Activated CD4-positive, alpha-beta T cell treated with anti-CD3 and anti-CD28 coated beads, Interleukin-2, Interleukin-6, amounts not matched to agents 100 ng/mL and 50 ng/mL, durations not matched to agents 16 hours and 8 hours (primary cell): Measurements from ENCODE around the gene ANGPTL5.
A peak's percentile ranks its signal among the peaks of the same experiment; 100 is the strongest.
"Not testable (repeated sequence)": the region's sequence is repeated elsewhere in the genome, so short reads cannot be mapped to it uniquely, and the experiment has no call there.

Source experiments
- DNase-seq: peaks from one replicate; pipeline ENCODE4 v3.0.0-alpha.2; 2020

ANGPTL5 gene

GRCh38 chr11:101885631-101886030 lies 30.7 kb downstream of the ANGPTL5 start:
- DNase-seq: no peak

GRCh38 chr11:101881586-101881985 lies 34.7 kb downstream of the ANGPTL5 start:
- no peak for DNase-seq

- peak; percentile 19 for DNase-seq
These were observed 36.1 kb downstream of the ANGPTL5 start for GRCh38 chr11:101880222-101880621.

GRCh38 chr11:101872171-101872882 lies 44.0 kb downstream of the ANGPTL5 start:
- no peak for DNase-seq

- no peak for DNase-seq
These were observed 45.8 kb downstream of the ANGPTL5 start for GRCh38 chr11:101870510-101870909.

- no peak for DNase-seq
These were observed 48.4 kb downstream of the ANGPTL5 start for GRCh38 chr11:101867951-101868350.

GRCh38 chr11:101866619-101867491 lies 49.5 kb downstream of the ANGPTL5 start:
- DNase-seq: no peak

- no peak for DNase-seq
These were observed 52.2 kb downstream of the ANGPTL5 start for GRCh38 chr11:101864098-101864497.

DNA sequence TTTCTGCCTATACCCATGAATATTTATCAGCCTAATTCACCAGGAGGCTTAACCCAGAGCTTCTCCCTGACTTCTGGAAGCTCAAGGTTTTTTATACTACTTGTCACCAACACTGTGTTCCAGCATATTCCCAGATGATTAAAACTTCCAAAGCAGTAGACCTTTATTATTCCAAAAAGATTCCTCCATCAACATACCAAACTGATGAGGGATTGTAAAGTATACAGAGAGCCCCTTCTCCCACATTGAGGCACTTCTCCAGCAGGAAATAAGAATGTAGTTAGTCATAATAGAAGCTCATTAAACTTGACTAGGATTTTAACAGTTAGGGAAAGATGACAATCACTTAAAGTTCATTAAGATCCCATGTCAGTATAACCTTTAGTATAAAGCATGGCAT lies 53.0 kb downstream of the ANGPTL5 start:
- no peak for DNase-seq

DNA sequence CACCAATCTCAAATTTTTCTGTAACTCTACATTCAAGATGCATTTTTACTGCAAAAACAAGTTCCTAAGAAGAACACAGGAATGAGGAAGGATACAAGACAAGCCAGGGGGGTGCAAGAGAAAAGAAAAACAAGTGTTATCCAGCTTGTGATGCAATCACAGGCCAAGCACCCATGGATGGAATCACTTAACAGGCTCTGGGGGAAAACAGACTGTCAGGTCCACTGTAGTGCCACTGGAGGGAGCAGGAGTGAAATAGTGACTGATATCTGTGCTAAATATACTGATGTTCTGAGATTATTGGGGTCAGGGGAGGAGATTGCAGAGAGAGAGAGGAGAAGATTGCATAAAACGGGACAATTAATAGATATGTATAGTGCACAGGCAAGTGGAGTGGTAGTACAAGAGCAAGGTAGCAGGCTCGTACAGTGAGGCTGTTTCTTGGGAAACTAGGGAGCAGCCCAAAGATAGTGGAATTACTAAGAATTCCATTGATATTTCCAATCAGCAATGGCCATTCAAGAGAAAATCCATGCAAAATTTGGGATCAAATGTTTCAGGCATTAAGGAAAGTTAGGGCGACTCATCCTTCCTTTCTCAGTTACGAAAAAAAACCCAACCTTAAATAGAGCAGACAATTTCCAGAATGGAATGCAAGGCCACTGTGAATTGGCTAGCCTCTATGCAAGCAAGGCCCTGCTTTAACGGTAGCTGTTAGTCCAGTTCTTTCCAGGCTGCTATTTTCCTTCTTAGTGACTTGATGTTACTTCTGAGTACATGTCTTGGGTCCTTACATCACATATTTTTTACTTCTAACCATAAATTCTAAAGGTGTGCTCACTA lies 53.7 kb downstream of the ANGPTL5 start:
- no peak for DNase-seq

DNA sequence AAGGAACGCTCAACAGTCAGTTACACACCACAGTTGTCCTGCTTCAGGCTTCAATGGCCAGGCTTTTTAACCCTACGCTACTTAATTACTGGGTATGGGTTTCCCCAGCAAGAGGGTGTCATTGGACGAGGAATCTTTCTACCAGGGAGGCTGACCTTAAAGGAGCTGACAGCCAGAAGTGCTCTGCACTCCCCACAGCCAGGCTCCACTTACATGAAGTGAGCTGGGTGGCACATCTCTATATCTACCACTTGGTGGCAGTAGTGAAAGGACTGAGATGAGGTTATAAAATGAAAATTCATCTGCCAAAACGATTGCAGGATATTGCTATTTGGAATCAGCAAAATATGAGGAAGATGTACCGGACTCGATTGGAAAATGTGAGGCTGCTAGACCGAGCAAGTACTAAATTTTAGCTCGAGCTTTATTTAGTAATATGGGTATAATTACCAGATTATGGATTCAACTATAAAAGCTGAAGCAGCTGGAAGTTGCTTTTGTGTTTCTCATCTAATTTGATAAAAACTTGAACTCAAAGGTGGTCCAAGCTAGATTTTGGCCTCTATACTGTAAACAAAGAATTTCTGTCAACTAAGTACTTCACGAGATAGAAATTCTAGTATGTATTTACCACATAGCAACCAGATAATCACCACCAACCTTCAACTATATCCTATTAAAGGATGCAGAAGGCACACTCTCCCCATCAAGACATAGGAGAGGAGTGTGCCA lies 55.5 kb downstream of the ANGPTL5 start:
- peak; percentile 38 for DNase-seq

DNA sequence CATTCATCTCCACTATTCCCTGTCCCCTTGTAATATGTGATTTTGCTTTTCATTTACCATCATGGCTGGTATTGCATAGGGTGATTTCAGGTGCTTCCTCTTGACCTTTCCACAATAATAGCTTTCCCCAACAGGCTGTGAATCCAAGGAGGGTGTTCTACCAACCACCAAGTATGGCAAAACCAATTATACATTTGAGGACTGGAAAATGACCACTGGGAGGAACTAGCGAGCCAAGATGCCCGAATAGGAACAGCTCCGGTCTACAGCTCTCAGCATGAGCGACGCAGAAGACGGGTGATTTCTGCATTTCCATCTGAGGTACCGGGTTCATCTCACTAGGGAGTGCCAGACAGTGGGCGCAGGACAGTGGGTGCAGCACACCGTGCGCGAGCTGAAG lies 64.1 kb downstream of the ANGPTL5 start:
- DNase-seq: not testable (repeated sequence)

DNA sequence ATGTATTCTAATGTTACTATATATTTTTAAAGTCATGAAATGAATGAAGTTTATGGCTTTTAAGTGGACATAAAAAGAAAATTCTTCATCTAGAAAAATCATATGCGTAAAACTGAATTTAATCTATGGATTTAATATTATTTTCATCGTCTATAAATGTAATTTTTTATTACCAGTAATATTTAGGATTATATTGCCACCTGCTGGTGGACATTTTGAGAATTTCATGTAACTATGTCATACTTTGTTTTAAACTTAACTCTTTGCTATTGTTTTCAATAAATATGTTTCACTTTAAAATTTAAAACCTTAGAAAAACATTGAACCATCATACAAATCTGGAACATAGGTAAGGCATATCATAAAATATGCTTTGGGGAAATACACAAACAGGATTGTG lies 68.1 kb downstream of the ANGPTL5 start:
- no peak for DNase-seq

DNA sequence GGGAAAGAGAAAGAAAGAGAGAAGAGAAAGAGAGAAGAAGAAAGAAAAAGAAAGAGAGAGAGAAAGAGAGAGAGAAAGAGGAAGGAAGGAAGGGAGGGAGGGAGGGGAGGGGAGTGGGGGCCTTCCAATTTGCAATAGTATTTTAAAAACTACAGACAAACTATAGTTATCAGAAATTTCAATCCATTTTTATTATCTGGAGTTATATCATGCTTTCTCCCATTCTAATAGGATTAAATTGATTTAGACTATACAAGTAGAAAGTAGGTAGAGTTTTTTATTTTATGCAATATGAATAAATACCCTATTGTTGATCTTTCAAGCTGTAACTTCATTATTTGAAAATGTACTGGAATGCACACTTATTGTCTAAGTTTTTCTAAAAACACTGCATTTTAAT lies 71.7 kb downstream of the ANGPTL5 start:
- no peak for DNase-seq

DNA sequence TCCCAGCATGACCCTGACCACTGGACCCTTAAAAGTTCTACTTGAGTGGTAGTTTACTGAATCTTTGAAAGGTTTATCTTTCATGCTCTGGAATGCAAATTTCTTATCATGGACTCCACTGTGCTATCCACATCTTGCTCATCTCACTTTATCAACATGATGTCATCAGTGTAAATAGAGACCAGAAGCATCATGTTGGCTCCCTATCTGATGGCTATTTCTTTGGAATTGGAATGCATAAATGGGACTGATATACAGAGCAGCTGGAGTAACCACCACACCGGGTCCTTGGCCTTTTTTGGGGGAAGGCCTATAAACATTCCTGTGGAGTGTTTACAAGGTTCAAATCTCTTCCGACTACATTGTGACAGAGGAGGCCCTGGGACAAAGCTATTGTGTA lies 75.6 kb downstream of the ANGPTL5 start:
- no peak for DNase-seq
